ENCODE data around the gene KNOP1. TPM values are rescaled to one million over a fixed set of nuclear protein-coding genes. Genes with fewer than 3 reads are reported as not detected.

The KNOP1 gene
- total and polyA plus RNA-seq, 2 of the 13 experiments (the other 11 are each of a cell fraction or from before 2014, with no cell fraction given): 21.2 to 57.5 TPM

- TF ChIP-seq, protein P1, sequence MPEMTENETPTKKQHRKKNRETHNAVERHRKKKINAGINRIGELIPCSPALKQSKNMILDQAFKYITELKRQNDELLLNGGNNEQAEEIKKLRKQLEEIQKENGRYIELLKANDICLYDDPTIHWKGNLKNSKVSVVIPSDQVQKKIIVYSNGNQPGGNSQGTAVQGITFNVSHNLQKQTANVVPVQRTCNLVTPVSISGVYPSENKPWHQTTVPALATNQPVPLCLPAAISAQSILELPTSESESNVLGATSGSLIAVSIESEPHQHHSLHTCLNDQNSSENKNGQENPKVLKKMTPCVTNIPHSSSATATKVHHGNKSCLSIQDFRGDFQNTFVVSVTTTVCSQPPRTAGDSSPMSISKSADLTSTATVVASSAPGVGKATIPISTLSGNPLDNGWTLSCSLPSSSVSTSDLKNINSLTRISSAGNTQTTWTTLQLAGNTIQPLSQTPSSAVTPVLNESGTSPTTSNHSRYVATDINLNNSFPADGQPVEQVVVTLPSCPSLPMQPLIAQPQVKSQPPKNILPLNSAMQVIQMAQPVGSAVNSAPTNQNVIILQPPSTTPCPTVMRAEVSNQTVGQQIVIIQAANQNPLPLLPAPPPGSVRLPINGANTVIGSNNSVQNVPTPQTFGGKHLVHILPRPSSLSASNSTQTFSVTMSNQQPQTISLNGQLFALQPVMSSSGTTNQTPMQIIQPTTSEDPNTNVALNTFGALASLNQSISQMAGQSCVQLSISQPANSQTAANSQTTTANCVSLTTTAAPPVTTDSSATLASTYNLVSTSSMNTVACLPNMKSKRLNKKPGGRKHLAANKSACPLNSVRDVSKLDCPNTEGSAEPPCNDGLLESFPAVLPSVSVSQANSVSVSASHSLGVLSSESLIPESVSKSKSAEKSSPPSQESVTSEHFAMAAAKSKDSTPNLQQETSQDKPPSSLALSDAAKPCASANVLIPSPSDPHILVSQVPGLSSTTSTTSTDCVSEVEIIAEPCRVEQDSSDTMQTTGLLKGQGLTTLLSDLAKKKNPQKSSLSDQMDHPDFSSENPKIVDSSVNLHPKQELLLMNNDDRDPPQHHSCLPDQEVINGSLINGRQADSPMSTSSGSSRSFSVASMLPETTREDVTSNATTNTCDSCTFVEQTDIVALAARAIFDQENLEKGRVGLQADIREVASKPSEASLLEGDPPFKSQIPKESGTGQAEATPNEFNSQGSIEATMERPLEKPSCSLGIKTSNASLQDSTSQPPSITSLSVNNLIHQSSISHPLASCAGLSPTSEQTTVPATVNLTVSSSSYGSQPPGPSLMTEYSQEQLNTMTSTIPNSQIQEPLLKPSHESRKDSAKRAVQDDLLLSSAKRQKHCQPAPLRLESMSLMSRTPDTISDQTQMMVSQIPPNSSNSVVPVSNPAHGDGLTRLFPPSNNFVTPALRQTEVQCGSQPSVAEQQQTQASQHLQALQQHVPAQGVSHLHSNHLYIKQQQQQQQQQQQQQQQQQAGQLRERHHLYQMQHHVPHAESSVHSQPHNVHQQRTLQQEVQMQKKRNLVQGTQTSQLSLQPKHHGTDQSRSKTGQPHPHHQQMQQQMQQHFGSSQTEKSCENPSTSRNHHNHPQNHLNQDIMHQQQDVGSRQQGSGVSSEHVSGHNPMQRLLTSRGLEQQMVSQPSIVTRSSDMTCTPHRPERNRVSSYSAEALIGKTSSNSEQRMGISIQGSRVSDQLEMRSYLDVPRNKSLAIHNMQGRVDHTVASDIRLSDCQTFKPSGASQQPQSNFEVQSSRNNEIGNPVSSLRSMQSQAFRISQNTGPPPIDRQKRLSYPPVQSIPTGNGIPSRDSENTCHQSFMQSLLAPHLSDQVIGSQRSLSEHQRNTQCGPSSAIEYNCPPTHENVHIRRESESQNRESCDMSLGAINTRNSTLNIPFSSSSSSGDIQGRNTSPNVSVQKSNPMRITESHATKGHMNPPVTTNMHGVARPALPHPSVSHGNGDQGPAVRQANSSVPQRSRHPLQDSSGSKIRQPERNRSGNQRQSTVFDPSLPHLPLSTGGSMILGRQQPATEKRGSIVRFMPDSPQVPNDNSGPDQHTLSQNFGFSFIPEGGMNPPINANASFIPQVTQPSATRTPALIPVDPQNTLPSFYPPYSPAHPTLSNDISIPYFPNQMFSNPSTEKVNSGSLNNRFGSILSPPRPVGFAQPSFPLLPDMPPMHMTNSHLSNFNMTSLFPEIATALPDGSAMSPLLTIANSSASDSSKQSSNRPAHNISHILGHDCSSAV (CRISPR knock-in tag; IDR thresholded peaks at IDR 0.05; ENCODE audit: borderline replicate concordance): no peak
- TF ChIP-seq ZNF724P (CRISPR knock-in tag; IDR thresholded peaks at IDR 0.05; ENCODE audit: borderline replicate concordance) (peak; percentile 96; the same call in 1 of the 2 replicates), BATF2 (CRISPR knock-in tag; IDR thresholded peaks at IDR 0.05) (peak; percentile 88; the same call in 1 of the 2 replicates), POLR2A (IDR thresholded peaks at IDR 0.05; ENCODE audit: insufficient read depth in 1 of 2, low read depth in 2 of 2, low read length in 2 of 2) (peak; percentile 87 to 95), ZNF891 (CRISPR knock-in tag; IDR thresholded peaks at IDR 0.05) (peak; percentile 98), SOX5 (CRISPR knock-in tag; IDR thresholded peaks at IDR 0.05; ENCODE audit: borderline replicate concordance) (no peak; the same call in 1 of the 2 replicates), ZBTB34 (CRISPR knock-in tag; IDR thresholded peaks at IDR 0.05) (peak; percentile 92), HCFC1 (IDR thresholded peaks at IDR 0.05; ENCODE audit: low read depth, low read length) (peak; percentile 77), ZNF691 (CRISPR knock-in tag; IDR thresholded peaks at IDR 0.05; ENCODE audit: borderline replicate concordance, low read depth) (peak; percentile 95), FOSL2 (CRISPR knock-in tag; IDR thresholded peaks at IDR 0.05) (peak; percentile 48), THAP8 (CRISPR knock-in tag; IDR thresholded peaks at IDR 0.05; ENCODE audit: borderline replicate concordance) (0 out of 2 replicates have a peak, but pooled peaks have one; percentile 40)
- TF ChIP-seq, protein P2, sequence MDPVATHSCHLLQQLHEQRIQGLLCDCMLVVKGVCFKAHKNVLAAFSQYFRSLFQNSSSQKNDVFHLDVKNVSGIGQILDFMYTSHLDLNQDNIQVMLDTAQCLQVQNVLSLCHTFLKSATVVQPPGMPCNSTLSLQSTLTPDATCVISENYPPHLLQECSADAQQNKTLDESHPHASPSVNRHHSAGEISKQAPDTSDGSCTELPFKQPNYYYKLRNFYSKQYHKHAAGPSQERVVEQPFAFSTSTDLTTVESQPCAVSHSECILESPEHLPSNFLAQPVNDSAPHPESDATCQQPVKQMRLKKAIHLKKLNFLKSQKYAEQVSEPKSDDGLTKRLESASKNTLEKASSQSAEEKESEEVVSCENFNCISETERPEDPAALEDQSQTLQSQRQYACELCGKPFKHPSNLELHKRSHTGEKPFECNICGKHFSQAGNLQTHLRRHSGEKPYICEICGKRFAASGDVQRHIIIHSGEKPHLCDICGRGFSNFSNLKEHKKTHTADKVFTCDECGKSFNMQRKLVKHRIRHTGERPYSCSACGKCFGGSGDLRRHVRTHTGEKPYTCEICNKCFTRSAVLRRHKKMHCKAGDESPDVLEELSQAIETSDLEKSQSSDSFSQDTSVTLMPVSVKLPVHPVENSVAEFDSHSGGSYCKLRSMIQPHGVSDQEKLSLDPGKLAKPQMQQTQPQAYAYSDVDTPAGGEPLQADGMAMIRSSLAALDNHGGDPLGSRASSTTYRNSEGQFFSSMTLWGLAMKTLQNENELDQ (CRISPR knock-in tag; IDR thresholded peaks at IDR 0.05; ENCODE audit: borderline replicate concordance): peak; percentile 21; the same call in 1 of the 2 replicates
Measured at GRCh38 chr16:19717741-19718623, at the start of gene KNOP1, which contains the start of gene IQCK (continued).

Data from HepG2 (cell line).